HEK293 (cell line): ENCODE results near the gene EML4.

Experiments
- BCL11A ChIP-seq: fragments of 450-650 bp; formaldehyde crosslinking; IDR thresholded peaks from 2 replicates; pipeline ENCODE4 v1.5.1; 2016; ENCODE audit warnings: low read depth, missing biosample characterization, missing genetic modification characterization
- GLI2 ChIP-seq: fragments of 450-650 bp; formaldehyde crosslinking; IDR thresholded peaks from 2 replicates; pipeline ENCODE4; 2017; ENCODE audit warnings: missing biosample characterization, missing genetic modification characterization, low read depth, borderline replicate concordance
- GLIS1 ChIP-seq: fragments of 450-650 bp; formaldehyde crosslinking; IDR thresholded peaks from 2 replicates; pipeline ENCODE4 v1.5.1; 2016; ENCODE audit warnings: missing biosample characterization, missing genetic modification characterization
- KLF9 ChIP-seq: fragments of 450-650 bp; formaldehyde crosslinking; IDR thresholded peaks from 2 replicates; pipeline ENCODE4 v1.5.1; 2016; ENCODE audit warnings: missing biosample characterization, missing genetic modification characterization, low read depth
- MZF1 ChIP-seq: fragments of 450-650 bp; formaldehyde crosslinking; IDR thresholded peaks from 2 replicates; pipeline ENCODE4 v1.5.1; 2017; ENCODE audit warnings: missing biosample characterization, missing genetic modification characterization, borderline replicate concordance
- OSR2 ChIP-seq: fragments of 450-650 bp; formaldehyde crosslinking; IDR thresholded peaks from 2 replicates; pipeline ENCODE4 v1.5.1; 2016; ENCODE audit warnings: missing biosample characterization, missing genetic modification characterization
- SALL2 ChIP-seq: fragments of 450-650 bp; formaldehyde crosslinking; IDR thresholded peaks from 2 replicates; pipeline ENCODE4 v1.5.0; 2017; ENCODE audit warnings: missing biosample characterization, mild to moderate bottlenecking, missing genetic modification characterization, borderline replicate concordance
- SP7 ChIP-seq: fragments of 450-650 bp; formaldehyde crosslinking; IDR thresholded peaks from 2 replicates; pipeline ENCODE4 v1.5.1; 2016; ENCODE audit warnings: missing biosample characterization, missing genetic modification characterization
- ZBTB7A ChIP-seq: fragments of 450-650 bp; formaldehyde crosslinking; IDR thresholded peaks from 2 replicates; pipeline ENCODE4 v1.5.1; 2016; ENCODE audit warnings: low read depth, missing biosample characterization, missing genetic modification characterization
- ZFP37 ChIP-seq: fragments of 450-650 bp; formaldehyde crosslinking; IDR thresholded peaks from 2 replicates; pipeline ENCODE4 v1.5.1; 2016; ENCODE audit warnings: missing biosample characterization, missing genetic modification characterization
- ZNF112 ChIP-seq: fragments of 450-650 bp; formaldehyde crosslinking; IDR thresholded peaks from 2 replicates; pipeline ENCODE4 v1.5.0; 2017; ENCODE audit warnings: missing biosample characterization, missing genetic modification characterization
- ZNF140 ChIP-seq: fragments of 450-650 bp; formaldehyde crosslinking; IDR thresholded peaks from 2 replicates; pipeline ENCODE4 v1.5.1; 2016; ENCODE audit warnings: missing biosample characterization, missing genetic modification characterization
- ZNF155 ChIP-seq: fragments of 450-650 bp; formaldehyde crosslinking; IDR thresholded peaks from 2 replicates; pipeline ENCODE4 v1.5.1; 2016; ENCODE audit warnings: missing biosample characterization, missing genetic modification characterization
- ZNF169 ChIP-seq: fragments of 450-650 bp; formaldehyde crosslinking; IDR thresholded peaks from 2 replicates; pipeline ENCODE4 v1.5.1; 2016; ENCODE audit warnings: missing biosample characterization, missing genetic modification characterization
- ZNF202 ChIP-seq: fragments of 450-650 bp; formaldehyde crosslinking; IDR thresholded peaks from 2 replicates; pipeline ENCODE4 v1.5.1; 2016; ENCODE audit warnings: missing biosample characterization, missing genetic modification characterization, borderline replicate concordance
- ZNF214 ChIP-seq: fragments of 450-650 bp; formaldehyde crosslinking; IDR thresholded peaks from 2 replicates; pipeline ENCODE4 v1.5.1; 2017; ENCODE audit warnings: missing biosample characterization, mild to moderate bottlenecking, missing genetic modification characterization, borderline replicate concordance
- ZNF266 ChIP-seq: fragments of 450-650 bp; formaldehyde crosslinking; IDR thresholded peaks from 2 replicates; pipeline ENCODE4 v1.5.1; 2016; ENCODE audit warnings: missing biosample characterization, missing genetic modification characterization, low read depth
- ZNF292 ChIP-seq: fragments of 450-650 bp; formaldehyde crosslinking; IDR thresholded peaks from 2 replicates; pipeline ENCODE4 v1.5.1; 2016; ENCODE audit warnings: low read depth, missing biosample characterization, missing genetic modification characterization, borderline replicate concordance
- ZNF302 ChIP-seq: fragments of 450-650 bp; formaldehyde crosslinking; IDR thresholded peaks from 2 replicates; pipeline ENCODE4 v1.5.1; 2016; ENCODE audit warnings: missing biosample characterization, missing genetic modification characterization, low read depth
- ZNF335 ChIP-seq: fragments of 450-650 bp; formaldehyde crosslinking; conservative IDR thresholded peaks from 2 replicates; pipeline ENCODE4 v1.5.1; 2016; ENCODE audit warnings: missing biosample characterization, missing genetic modification characterization
- ZNF366 ChIP-seq: fragments of 450-650 bp; formaldehyde crosslinking; conservative IDR thresholded peaks from 2 replicates; pipeline ENCODE4 v1.5.1; 2016; ENCODE audit warnings: missing biosample characterization, missing genetic modification characterization
- ZNF404 ChIP-seq: fragments of 450-650 bp; formaldehyde crosslinking; IDR thresholded peaks from 2 replicates; pipeline ENCODE4 v1.5.1; 2017; ENCODE audit warnings: missing biosample characterization, missing genetic modification characterization
- ZNF423 ChIP-seq: fragments of 450-650 bp; formaldehyde crosslinking; IDR thresholded peaks from 2 replicates; pipeline ENCODE4 v1.5.1; 2016; ENCODE audit warnings: missing biosample characterization, missing genetic modification characterization
- ZNF514 ChIP-seq: fragments of 450-650 bp; formaldehyde crosslinking; IDR thresholded peaks from 2 replicates; pipeline ENCODE4 v1.5.1; 2016; ENCODE audit warnings: missing biosample characterization, missing genetic modification characterization
- ZNF658 ChIP-seq: fragments of 450-650 bp; formaldehyde crosslinking; IDR thresholded peaks from 2 replicates; pipeline ENCODE4; 2016; ENCODE audit warnings: missing biosample characterization, missing genetic modification characterization
- ZNF701 ChIP-seq: fragments of 450-650 bp; formaldehyde crosslinking; IDR thresholded peaks from 2 replicates; pipeline ENCODE4 v1.5.1; 2016; ENCODE audit warnings: missing biosample characterization, missing genetic modification characterization
- ZNF76 ChIP-seq: fragments of 450-650 bp; formaldehyde crosslinking; IDR thresholded peaks from 2 replicates; pipeline ENCODE4; 2016; ENCODE audit warnings: low read depth, missing biosample characterization, missing genetic modification characterization, borderline replicate concordance
- ZNF792 ChIP-seq: fragments of 450-650 bp; formaldehyde crosslinking; IDR thresholded peaks from 2 replicates; pipeline ENCODE4 v1.5.1; 2016; ENCODE audit warnings: missing biosample characterization, missing genetic modification characterization
- ZSCAN23 ChIP-seq: fragments of 450-650 bp; formaldehyde crosslinking; IDR thresholded peaks from 2 replicates; pipeline ENCODE4 v1.5.1; 2016; ENCODE audit warnings: missing biosample characterization, missing genetic modification characterization
- ZXDB ChIP-seq: fragments of 450-650 bp; formaldehyde crosslinking; IDR thresholded peaks from 2 replicates; pipeline ENCODE4 v1.5.1; 2016; ENCODE audit warnings: missing biosample characterization, missing genetic modification characterization
- TF ChIP-seq, protein P1 (sequence below): fragments of 450-650 bp; formaldehyde crosslinking; IDR thresholded peaks from 2 replicates; pipeline ENCODE4 v1.5.1; 2017; ENCODE audit warnings: missing biosample characterization, mild to moderate bottlenecking, missing genetic modification characterization, moderate library complexity
- TF ChIP-seq, protein P2 (sequence below): IDR thresholded peaks from 2 replicates; pipeline ENCODE4 v1.6.1; 2011; ENCODE audit warnings: mild to moderate bottlenecking, low read depth, low read length, borderline replicate concordance
- TF ChIP-seq, protein P3 (sequence below): fragments of 450-650 bp; formaldehyde crosslinking; IDR thresholded peaks from 2 replicates; pipeline ENCODE4 v1.5.1; 2016; ENCODE audit warnings: missing biosample characterization, missing genetic modification characterization
- TF ChIP-seq, protein P4 (sequence below): fragments of 450-650 bp; formaldehyde crosslinking; IDR thresholded peaks from 2 replicates; pipeline ENCODE4 v1.5.1; 2016; ENCODE audit warnings: missing biosample characterization, missing genetic modification characterization
- TF ChIP-seq, protein P5 (sequence below): fragments of 450-650 bp; formaldehyde crosslinking; IDR thresholded peaks from 2 replicates; pipeline ENCODE4 v1.5.1; 2016; ENCODE audit warnings: missing biosample characterization, missing genetic modification characterization

The EML4 gene

DNA sequence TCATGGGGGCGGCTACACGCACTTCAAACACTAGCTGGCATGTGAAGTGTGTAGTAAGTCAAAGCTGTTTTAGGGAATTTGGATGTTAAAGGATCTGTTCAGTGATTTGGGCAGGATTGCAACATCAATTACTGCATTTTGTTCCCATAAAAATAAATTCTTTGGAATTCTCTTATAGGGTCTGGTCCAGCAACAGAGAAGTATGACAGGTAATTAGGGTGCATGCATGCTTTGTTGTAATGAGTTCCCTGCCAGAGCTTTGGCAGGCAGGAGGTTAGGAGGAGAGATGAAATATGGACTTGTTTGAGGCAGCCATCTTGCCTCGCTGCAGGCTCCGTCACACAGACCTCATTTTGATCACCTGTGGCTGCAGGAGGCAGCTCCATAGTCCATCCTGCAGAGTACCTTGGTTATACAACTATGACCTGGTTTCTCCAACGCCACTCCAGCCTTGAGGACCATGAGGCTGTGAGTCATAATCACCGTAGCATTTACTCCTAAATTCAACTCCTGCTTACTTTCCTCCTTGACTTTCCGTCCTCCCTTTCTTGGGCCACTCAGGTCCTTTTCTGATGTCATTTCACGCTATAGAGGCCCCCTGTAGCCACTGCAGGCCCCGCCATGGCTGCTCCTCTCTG is 26.5 kb upstream of the EML4 start (continued):
- TF ChIP-seq, protein P1, sequence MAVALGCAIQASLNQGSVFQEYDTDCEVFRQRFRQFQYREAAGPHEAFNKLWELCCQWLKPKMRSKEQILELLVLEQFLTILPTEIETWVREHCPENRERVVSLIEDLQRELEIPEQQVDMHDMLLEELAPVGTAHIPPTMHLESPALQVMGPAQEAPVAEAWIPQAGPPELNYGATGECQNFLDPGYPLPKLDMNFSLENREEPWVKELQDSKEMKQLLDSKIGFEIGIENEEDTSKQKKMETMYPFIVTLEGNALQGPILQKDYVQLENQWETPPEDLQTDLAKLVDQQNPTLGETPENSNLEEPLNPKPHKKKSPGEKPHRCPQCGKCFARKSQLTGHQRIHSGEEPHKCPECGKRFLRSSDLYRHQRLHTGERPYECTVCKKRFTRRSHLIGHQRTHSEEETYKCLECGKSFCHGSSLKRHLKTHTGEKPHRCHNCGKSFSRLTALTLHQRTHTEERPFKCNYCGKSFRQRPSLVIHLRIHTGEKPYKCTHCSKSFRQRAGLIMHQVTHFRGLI, result no peak
- TF ChIP-seq ZBTB7A (tag by site-specific recombination) (no peak), ZNF335 (peak; percentile 69), ZNF266 (tag by site-specific recombination) (no peak), ZNF155 (tag by site-specific recombination) (no peak), ZNF214 (tag by site-specific recombination) (no peak), MZF1 (tag by site-specific recombination) (no peak), GLIS1 (peak; percentile 47), ZXDB (tag by site-specific recombination) (no peak), KLF9 (tag by site-specific recombination) (no peak), ZNF404 (no peak), ZNF302 (no peak), ZNF292 (no peak), SP7 (tag by site-specific recombination) (peak; percentile 44; the same call in 1 of the 2 replicates), SALL2 (tag by site-specific recombination) (no peak), ZSCAN23 (no peak), ZNF202 (tag by site-specific recombination) (no peak), ZNF658 (tag by site-specific recombination) (no peak), ZNF514 (tag by site-specific recombination) (no peak), ZNF423 (tag by site-specific recombination) (no peak), OSR2 (tag by site-specific recombination) (no peak), ZFP37 (tag by site-specific recombination) (no peak), ZNF366 (0 out of 2 replicates have a peak, but pooled peaks have one; percentile 17), BCL11A (no peak), ZNF76 (tag by site-specific recombination) (no peak), ZNF112 (tag by site-specific recombination) (no peak), ZNF169 (tag by site-specific recombination) (no peak), GLI2 (tag by site-specific recombination) (no peak), ZNF792 (tag by site-specific recombination) (no peak), ZNF140 (tag by site-specific recombination) (no peak), ZNF701 (tag by site-specific recombination) (no peak)
- TF ChIP-seq, protein P2, sequence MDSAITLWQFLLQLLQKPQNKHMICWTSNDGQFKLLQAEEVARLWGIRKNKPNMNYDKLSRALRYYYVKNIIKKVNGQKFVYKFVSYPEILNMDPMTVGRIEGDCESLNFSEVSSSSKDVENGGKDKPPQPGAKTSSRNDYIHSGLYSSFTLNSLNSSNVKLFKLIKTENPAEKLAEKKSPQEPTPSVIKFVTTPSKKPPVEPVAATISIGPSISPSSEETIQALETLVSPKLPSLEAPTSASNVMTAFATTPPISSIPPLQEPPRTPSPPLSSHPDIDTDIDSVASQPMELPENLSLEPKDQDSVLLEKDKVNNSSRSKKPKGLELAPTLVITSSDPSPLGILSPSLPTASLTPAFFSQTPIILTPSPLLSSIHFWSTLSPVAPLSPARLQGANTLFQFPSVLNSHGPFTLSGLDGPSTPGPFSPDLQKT, result no peak
- TF ChIP-seq, protein P3, sequence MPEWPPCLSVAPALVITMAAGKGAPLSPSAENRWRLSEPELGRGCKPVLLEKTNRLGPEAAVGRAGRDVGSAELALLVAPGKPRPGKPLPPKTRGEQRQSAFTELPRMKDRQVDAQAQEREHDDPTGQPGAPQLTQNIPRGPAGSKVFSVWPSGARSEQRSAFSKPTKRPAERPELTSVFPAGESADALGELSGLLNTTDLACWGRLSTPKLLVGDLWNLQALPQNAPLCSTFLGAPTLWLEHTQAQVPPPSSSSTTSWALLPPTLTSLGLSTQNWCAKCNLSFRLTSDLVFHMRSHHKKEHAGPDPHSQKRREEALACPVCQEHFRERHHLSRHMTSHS (tag by site-specific recombination), result no peak
- TF ChIP-seq, protein P4, sequence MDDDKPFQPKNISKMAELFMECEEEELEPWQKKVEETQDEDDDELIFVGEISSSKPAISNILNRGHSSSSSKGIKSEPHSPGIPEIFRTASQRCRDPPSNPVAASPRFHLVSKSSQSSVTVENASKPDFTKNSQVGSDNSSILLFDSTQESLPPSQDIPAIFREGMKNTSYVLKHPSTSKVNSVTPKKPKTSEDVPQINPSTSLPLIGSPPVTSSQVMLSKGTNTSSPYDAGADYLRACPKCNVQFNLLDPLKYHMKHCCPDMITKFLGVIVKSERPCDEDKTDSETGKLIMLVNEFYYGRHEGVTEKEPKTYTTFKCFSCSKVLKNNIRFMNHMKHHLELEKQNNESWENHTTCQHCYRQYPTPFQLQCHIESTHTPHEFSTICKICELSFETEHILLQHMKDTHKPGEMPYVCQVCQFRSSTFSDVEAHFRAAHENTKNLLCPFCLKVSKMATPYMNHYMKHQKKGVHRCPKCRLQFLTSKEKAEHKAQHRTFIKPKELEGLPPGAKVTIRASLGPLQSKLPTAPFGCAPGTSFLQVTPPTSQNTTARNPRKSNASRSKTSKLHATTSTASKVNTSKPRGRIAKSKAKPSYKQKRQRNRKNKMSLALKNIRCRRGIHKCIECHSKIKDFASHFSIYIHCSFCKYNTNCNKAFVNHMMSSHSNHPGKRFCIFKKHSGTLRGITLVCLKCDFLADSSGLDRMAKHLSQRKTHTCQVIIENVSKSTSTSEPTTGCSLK (tag by site-specific recombination), result no peak
- TF ChIP-seq, protein P5, sequence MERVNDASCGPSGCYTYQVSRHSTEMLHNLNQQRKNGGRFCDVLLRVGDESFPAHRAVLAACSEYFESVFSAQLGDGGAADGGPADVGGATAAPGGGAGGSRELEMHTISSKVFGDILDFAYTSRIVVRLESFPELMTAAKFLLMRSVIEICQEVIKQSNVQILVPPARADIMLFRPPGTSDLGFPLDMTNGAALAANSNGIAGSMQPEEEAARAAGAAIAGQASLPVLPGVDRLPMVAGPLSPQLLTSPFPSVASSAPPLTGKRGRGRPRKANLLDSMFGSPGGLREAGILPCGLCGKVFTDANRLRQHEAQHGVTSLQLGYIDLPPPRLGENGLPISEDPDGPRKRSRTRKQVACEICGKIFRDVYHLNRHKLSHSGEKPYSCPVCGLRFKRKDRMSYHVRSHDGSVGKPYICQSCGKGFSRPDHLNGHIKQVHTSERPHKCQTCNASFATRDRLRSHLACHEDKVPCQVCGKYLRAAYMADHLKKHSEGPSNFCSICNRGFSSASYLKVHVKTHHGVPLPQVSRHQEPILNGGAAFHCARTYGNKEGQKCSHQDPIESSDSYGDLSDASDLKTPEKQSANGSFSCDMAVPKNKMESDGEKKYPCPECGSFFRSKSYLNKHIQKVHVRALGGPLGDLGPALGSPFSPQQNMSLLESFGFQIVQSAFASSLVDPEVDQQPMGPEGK, result 0 out of 2 replicates have a peak, but pooled peaks have one; percentile 52
